GM12873 (cell line): Measurements from ENCODE around the gene LDB2.

Source experiments
- CTCF ChIP-seq: IDR thresholded peaks from 2 replicates; pipeline ENCODE4 v1.5.1; 2012; ENCODE audit warnings: low read depth, mild to moderate bottlenecking, moderate library complexity, low read length, control low read depth; ENCODE audit not compliant: insufficient read depth; ENCODE audit errors: missing control alignments

Gene LDB2

DNA sequence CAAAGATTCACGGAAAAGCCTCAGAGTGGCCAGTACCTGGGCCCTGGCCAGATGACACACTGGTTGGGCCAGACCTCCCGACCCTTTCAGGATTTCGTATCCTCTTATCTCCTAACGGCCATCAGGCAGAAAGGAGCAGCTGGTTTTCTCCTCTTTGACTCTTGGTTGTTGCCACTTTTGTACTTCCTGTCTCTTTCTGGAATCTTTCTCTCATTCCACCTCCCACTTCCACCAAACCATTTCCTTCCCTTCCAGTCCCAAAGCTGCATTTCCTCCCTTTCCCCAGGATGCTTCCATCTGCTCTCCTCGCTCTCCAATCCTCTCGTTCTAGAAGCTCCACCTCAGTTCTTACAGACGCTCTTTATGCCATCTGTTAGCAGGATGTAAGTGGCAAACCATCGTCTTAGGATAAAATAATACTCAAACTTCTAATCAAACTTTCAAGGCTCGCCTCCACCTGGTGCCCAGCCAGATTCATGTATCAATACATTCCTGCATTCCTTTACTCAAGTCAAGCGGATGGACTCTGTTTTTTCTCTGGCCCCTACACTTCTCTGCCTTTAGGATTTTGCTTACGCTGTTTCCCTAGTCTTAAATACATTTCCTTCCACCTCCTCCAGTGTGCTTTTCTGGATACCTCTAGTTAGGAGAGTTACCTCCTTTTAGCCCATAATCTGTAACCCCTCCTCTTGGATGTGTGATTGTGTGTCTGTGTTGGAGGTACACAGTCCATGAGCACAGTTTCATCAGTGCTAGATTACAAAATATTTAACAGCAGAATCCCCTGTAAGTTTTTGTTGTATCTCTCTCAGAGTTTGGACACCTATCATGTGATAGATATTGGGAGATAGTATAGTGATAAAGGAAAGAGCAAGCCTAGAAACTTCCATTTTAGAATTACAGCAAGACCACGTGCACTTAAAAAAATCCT lies 70.4 kb downstream of the LDB2 start:
- no peak for TF ChIP-seq CTCF

DNA sequence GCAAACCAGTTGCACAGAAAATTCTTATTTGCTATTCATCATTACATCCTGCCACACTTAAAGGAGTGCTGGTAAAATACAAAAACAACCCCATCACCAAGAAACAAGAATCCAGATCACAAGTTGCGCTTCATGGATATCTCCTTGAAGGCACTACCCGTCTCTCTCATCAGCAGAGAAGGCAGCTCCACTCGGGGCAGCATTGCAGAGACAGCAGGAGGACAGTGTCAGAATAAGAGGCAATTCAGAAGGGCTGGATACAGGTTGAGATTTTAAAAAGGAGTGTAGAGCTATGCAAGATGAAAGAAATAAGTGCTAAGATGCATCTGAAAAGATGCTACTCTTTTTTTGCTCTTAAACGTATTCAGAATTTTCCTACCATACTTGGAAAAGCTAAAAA lies 71.4 kb downstream of the LDB2 start:
- TF ChIP-seq CTCF, result no peak

DNA sequence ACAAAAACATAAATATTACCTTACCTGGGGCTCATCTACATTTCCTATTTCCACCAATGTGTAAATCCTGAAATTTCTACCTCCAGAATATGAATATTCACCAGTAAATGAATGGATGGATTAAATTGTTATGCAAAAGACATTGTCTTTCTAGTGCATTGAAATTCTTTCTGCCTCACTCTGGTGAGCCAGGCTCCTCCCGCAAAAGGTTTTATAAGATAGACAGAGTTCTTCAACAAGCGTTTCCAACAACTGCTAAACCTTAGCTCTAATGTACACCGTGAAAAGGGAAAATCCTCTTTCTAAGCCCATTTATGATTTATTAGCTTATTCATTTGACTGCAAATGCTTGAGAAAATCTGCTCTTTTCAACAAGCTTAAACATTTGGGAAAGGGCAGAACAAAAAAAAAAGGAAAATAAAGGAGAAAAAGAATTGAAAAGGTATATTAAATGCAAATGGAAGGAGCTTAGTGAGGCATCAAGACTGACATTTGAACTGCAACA lies 72.0 kb downstream of the LDB2 start:
- no peak for TF ChIP-seq CTCF

DNA sequence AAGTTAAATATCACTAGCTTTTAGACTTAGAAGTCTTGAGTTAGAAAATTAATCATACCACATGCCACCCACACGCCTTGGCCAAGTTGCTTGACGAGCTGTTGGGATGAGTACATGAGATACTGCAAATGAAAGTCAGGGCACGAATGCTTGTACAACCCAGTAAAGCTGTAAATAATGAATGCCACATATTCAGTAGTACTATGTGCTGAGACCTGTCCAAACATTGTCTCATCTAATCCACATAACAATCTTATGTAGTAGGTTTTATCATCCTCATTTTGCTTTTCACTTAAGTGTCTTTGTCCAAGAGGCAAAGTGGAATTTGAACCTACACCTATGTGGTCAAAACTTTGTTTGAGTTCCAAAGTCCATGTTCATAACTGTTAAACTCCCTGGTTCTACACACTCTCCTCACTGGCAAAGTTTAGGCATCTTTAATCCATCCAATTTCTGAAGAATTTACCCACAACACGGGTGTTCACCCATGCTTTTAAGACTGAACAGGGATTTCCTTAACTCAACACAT lies 74.1 kb downstream of the LDB2 start:
- no peak for TF ChIP-seq CTCF

DNA sequence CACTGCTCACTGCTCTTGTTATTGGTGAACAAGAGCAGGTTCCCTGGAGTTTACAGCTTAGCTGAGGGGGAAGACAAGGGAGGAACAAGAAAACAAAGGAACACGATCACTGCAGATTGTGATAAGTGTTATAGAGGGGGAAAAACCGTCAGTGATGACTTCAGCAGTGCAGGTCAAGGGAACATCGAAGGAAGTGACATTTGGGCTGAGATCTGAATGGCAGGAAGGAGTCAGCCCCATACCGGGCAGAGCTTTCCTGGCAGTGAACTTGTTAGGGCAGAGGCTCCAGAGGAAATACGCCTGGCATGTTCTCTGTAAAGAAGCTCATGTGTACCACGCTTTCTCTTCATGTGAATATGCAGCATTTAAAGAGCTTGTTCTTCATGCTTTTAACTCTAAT lies 78.1 kb downstream of the LDB2 start:
- TF ChIP-seq CTCF, result no peak

- TF ChIP-seq CTCF, result no peak
Measured at GRCh38 chr4:16819652-16820051, 78.8 kb downstream of the LDB2 start.

DNA sequence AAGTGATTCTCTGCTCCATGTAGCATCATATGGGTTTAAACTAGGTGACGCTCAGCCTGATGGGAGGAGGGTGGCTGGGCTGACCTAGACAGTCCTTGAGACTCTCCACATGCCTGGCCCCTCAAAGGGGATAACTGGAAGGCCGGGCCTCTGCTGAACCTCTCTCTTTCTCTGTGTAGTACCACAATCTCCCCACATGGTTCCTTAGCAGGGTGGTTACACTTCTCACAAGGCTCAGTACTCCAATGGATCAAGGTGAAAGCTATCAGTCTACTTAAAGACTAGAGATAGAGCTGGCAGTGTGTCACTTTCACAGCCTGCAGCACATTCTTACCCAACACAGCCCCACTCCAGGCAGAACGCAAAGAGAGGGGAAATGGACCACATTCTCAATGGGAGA lies 80.4 kb downstream of the LDB2 start:
- no peak for TF ChIP-seq CTCF
